T-cell (primary cell): Measurements from ENCODE around the gene SPINK1. TPM values are rescaled to one million over a fixed set of nuclear protein-coding genes. Genes with fewer than 3 reads are reported as not detected.

Experiments used
- ATAC-seq, 4 experiments: fragments of 200-7000 bp in 3 of 4; fragments of 150-1000 bp in 1 of 4; cut with Tn5 transposase; replicated peaks in 1 of 4; 1 replicate in 3 of 4; 2 replicates in 1 of 4; pipeline ENCODE4 v1.10.0; 2021; ENCODE audit warnings: moderate library complexity in 3 of 4, mild to moderate bottlenecking in 2 of 4, moderate number of reproducible peaks in 1 of 4
- CTCF ChIA-PET, 2 donors: fragments of 300-600 bp; sonication (Branson Sonifier 250); formaldehyde crosslinking; loops; one replicate each; lab custom pipeline; 2022; ENCODE audit warnings: antibody characterized with exemption in 2 of 2; lab: Charles Lee
- POLR2A ChIA-PET, 2 donors: fragments of 300-600 bp; sonication (Branson Sonifier 250); formaldehyde crosslinking; loops; one replicate each; lab custom pipeline; 2022; ENCODE audit warnings: antibody characterized with exemption in 2 of 2; lab: Charles Lee
- DNase-seq, 35 experiments: peaks; one replicate each; pipeline versions ENCODE4 v3.0.0 to v3.0.0-alpha.2; 2013 to 2023
- H3K27ac ChIP-seq: one replicate; pipeline ENCODE4 v1.5.1; 2013; ENCODE audit warnings: low read length
- H3K27me3 ChIP-seq, 2 experiments: replicated peaks in 1 of 2; 1 replicate in 1 of 2; 2 replicates in 1 of 2; pipeline versions ENCODE4 v1.6.1 to v1.7.0; 2013; ENCODE audit warnings: low read length in 1 of 2, mixed read lengths in 1 of 2; ENCODE audit not compliant: control insufficient read depth in 2 of 2, insufficient read depth in 2 of 2; ENCODE audit errors: extremely low read depth in 1 of 2
- H3K36me3 ChIP-seq, 2 donors: 1 replicate in 1 of 2; 2 replicates in 1 of 2; pipeline versions ENCODE4 v1.6.1 to v1.7.0; 2013; ENCODE audit warnings: low read length in 1 of 2; ENCODE audit not compliant: control insufficient read depth in 2 of 2, insufficient read depth in 1 of 2; ENCODE audit errors: extremely low read depth in 1 of 2
- H3K4me1 ChIP-seq, 2 experiments: 1 replicate in 1 of 2; 2 replicates in 1 of 2; pipeline versions ENCODE4 v1.6.1 to v1.7.0; 2013; ENCODE audit warnings: low read length in 2 of 2, mixed read lengths in 1 of 2; ENCODE audit not compliant: insufficient read depth in 2 of 2, control insufficient read depth in 1 of 2; ENCODE audit errors: extremely low read depth in 1 of 2
- H3K4me3 ChIP-seq, 2 donors: 1 replicate in 1 of 2; 2 replicates in 1 of 2; pipeline versions ENCODE4 v1.5.1 to v1.7.0; 2013; ENCODE audit warnings: mild to moderate bottlenecking in 2 of 2, low read length in 1 of 2, moderate library complexity in 1 of 2; ENCODE audit not compliant: control insufficient read depth in 1 of 2; ENCODE audit errors: extremely low read depth in 1 of 2
- H3K9me3 ChIP-seq: 2 replicates; pipeline ENCODE4 v1.7.0; 2013
- H3K27ac Mint-ChIP-seq, 2 donors: one replicate each; pipeline ENCODE4 v1.8.0; 2020 to 2021; ENCODE audit warnings: mild to moderate bottlenecking in 2 of 2, mixed read lengths in 2 of 2
- H3K27me3 Mint-ChIP-seq, 2 donors: one replicate each; pipeline ENCODE4 v1.8.0; 2021 to 2022; ENCODE audit warnings: mixed read lengths in 2 of 2
- H3K36me3 Mint-ChIP-seq: one replicate; pipeline ENCODE4 v1.8.0; 2021; ENCODE audit warnings: mixed read lengths
- H3K4me1 Mint-ChIP-seq, 3 donors: one replicate each; pipeline ENCODE4 v1.8.0; 2020 to 2022; ENCODE audit warnings: mixed read lengths in 3 of 3, mild to moderate bottlenecking in 1 of 3
- H3K4me3 Mint-ChIP-seq, 3 donors: one replicate each; pipeline ENCODE4 v1.8.0; 2020 to 2022; ENCODE audit warnings: mild to moderate bottlenecking in 3 of 3, mixed read lengths in 3 of 3, moderate library complexity in 3 of 3
- H3K9me3 Mint-ChIP-seq, 3 donors: one replicate each; pipeline ENCODE4 v1.8.0; 2020 to 2022; ENCODE audit warnings: mixed read lengths in 3 of 3
- WGBS: methylation state at CpG from one replicate; pipeline ENCODE4 v1.1.5; 2013; ENCODE audit warnings: missing lambda C conversion rate; ENCODE audit not compliant: insufficient coverage; 5-methylcytosine and 5-hydroxymethylcytosine counted together
- total RNA-seq, 35 experiments: library from RNA in 6 of 35; stranded (reverse) in 6 of 35; fragments of 120-200 nt in 1 of 35; gene quantifications; one replicate each; pipeline versions ENCODE4 v1.2.1 to v1.2.4 and lab custom pipeline; 2013 to 2026

The SPINK1 gene
- total RNA-seq, 5 donors from 2014 or later (not counting 1 experiment from before 2014, with no cell fraction given): 7.4 to 8.8 (median 8.8) TPM; not detected in 2

GRCh38 chr5:147855774-147856069, 24.3 kb upstream of the SPINK1 start:
- Histone ChIP-seq H3K4me1 (no peaks in the 10 kb centered on the region), H3K36me3 (no peaks in the 10 kb centered on the region), H3K27ac (no peak overlapping the region), H3K27me3 (peaks cover 0 to 2% of the 10 kb centered on the region in 2 experiments), H3K4me3 (no peak overlapping the region), H3K9me3 (no peaks in the 10 kb centered on the region)
- ChIA-PET CTCF (interaction anchor here in 1 of 2 donors (0.9 kb wide), 1 partner anchor 11 kb away, joined by 3 read pairs; no protein-coding TSS in a partner anchor), POLR2A (no interaction called here)
- ATAC-seq: no peak
- no peak for DNase-seq
- no peak overlapping the region for H3K27ac Mint-ChIP-seq
- 55% methylated on average over 2 of the region's 4 CpGs for WGBS
- H3K4me3 Mint-ChIP-seq: no peak overlapping the region
- peaks cover 0 to 3% (median 0%) of the 10 kb centered on the region in 3 donors for H3K4me1 Mint-ChIP-seq
- H3K9me3 Mint-ChIP-seq: no peaks in the 10 kb centered on the region
- H3K36me3 Mint-ChIP-seq: no peaks in the 10 kb centered on the region
- H3K27me3 Mint-ChIP-seq: peaks cover 0 to 9% of the 10 kb centered on the region in 2 donors

GRCh38 chr5:147854894-147855773, 23.7 kb upstream of the SPINK1 start:
- Mint-ChIP-seq H3K27ac (no peak overlapping the region), H3K9me3 (no peaks in the 10 kb centered on the region), H3K4me1 (peaks cover 0 to 3% (median 0%) of the 10 kb centered on the region in 3 donors), H3K4me3 (no peak overlapping the region), H3K36me3 (no peaks in the 10 kb centered on the region), H3K27me3 (peaks cover 0 to 9% of the 10 kb centered on the region in 2 donors)
- ChIA-PET CTCF (no interaction called here), POLR2A (no interaction called here)
- H3K9me3 ChIP-seq: no peaks in the 10 kb centered on the region
- peaks cover 0 to 2% of the 10 kb centered on the region in 2 experiments for H3K27me3 ChIP-seq
- DNase-seq (no peak), ATAC-seq (no peak)
- H3K27ac ChIP-seq: no peak overlapping the region
- H3K4me1 ChIP-seq: no peaks in the 10 kb centered on the region
- 79% methylated on average over 4 of the region's 11 CpGs for WGBS
- H3K36me3 ChIP-seq: no peaks in the 10 kb centered on the region
- H3K4me3 ChIP-seq: no peak overlapping the region

- H3K4me3 Mint-ChIP-seq: no peak overlapping the region
- no peak for DNase-seq
- H3K4me1 ChIP-seq: no peaks in the 10 kb centered on the region
- peaks cover 0 to 13% of the 10 kb centered on the region in 2 donors for H3K27me3 Mint-ChIP-seq
- ATAC-seq: no peak
- 76% methylated on average over 2 of the region's 3 CpGs for WGBS
- H3K9me3 ChIP-seq: no peaks in the 10 kb centered on the region
- H3K27ac Mint-ChIP-seq: no peak overlapping the region
- peaks cover 0 to 2% of the 10 kb centered on the region in 2 experiments for H3K27me3 ChIP-seq
- ChIA-PET CTCF (no interaction called here), POLR2A (no interaction called here)
- H3K27ac ChIP-seq: no peak overlapping the region
- H3K9me3 Mint-ChIP-seq: no peaks in the 10 kb centered on the region
- no peaks in the 10 kb centered on the region for H3K36me3 ChIP-seq
- peaks cover 0 to 3% (median 0%) of the 10 kb centered on the region in 3 donors for H3K4me1 Mint-ChIP-seq
- no peak overlapping the region for H3K4me3 ChIP-seq
- no peaks in the 10 kb centered on the region for H3K36me3 Mint-ChIP-seq
Measured at GRCh38 chr5:147854331-147854730, 22.9 kb upstream of the SPINK1 start.

GRCh38 chr5:147853372-147853987, 22.0 kb upstream of the SPINK1 start:
- ChIA-PET CTCF (no interaction called here), POLR2A (interaction anchor here in 1 of 2 donors (0.5 kb wide), 1 partner anchor 55 kb away, joined by 3 read pairs; no protein-coding TSS in a partner anchor)
- no peaks in the 10 kb centered on the region for H3K4me1 ChIP-seq
- no peak for ATAC-seq
- H3K4me3 ChIP-seq: no peak overlapping the region
- H3K36me3 Mint-ChIP-seq: no peaks in the 10 kb centered on the region
- H3K4me1 Mint-ChIP-seq: peaks cover 0 to 3% (median 0%) of the 10 kb centered on the region in 3 donors
- WGBS: 80% methylated on average over 1 of the region's 3 CpGs
- no peaks in the 10 kb centered on the region for H3K36me3 ChIP-seq
- no peaks in the 10 kb centered on the region for H3K9me3 Mint-ChIP-seq
- no peak overlapping the region for H3K27ac Mint-ChIP-seq
- H3K27me3 ChIP-seq: peaks cover 0 to 2% of the 10 kb centered on the region in 2 experiments
- peaks cover 0 to 14% of the 10 kb centered on the region in 2 donors for H3K27me3 Mint-ChIP-seq
- no peak overlapping the region for H3K4me3 Mint-ChIP-seq
- DNase-seq: no peak
- H3K9me3 ChIP-seq: no peaks in the 10 kb centered on the region
- H3K27ac ChIP-seq: no peak overlapping the region

GRCh38 chr5:147852365-147852764, 20.9 kb upstream of the SPINK1 start:
- peaks cover 0 to 2% of the 10 kb centered on the region in 2 experiments for H3K27me3 ChIP-seq
- ATAC-seq (no peak), DNase-seq (no peak)
- Mint-ChIP-seq H3K36me3 (no peaks in the 10 kb centered on the region), H3K9me3 (no peaks in the 10 kb centered on the region), H3K4me1 (no peaks in the 10 kb centered on the region), H3K27me3 (peaks cover 4 to 14% of the 10 kb centered on the region in 2 donors), H3K27ac (no peak overlapping the region), H3K4me3 (no peak overlapping the region)
- no peak overlapping the region for H3K27ac ChIP-seq
- ChIA-PET CTCF (no interaction called here), POLR2A (interaction anchor here in 1 of 2 donors (0.6 kb wide), 1 partner anchor 1636 kb away, joined by 3 read pairs; no protein-coding TSS in a partner anchor)
- 37% methylated on average over 2 of the region's 3 CpGs for WGBS
- no peaks in the 10 kb centered on the region for H3K9me3 ChIP-seq
- no peak overlapping the region for H3K4me3 ChIP-seq
- no peaks in the 10 kb centered on the region for H3K4me1 ChIP-seq
- no peaks in the 10 kb centered on the region for H3K36me3 ChIP-seq

GRCh38 chr5:147851578-147851977, 20.1 kb upstream of the SPINK1 start:
- Mint-ChIP-seq H3K9me3 (no peaks in the 10 kb centered on the region), H3K4me3 (no peak overlapping the region), H3K36me3 (no peaks in the 10 kb centered on the region), H3K27me3 (peaks cover 4 to 18% of the 10 kb centered on the region in 2 donors), H3K27ac (no peak overlapping the region), H3K4me1 (no peaks in the 10 kb centered on the region)
- ChIA-PET CTCF (no interaction called here), POLR2A (no interaction called here)
- peaks cover 0 to 2% of the 10 kb centered on the region in 2 experiments for H3K27me3 ChIP-seq
- WGBS: 79% methylated on average over 2 of the region's 3 CpGs
- H3K27ac ChIP-seq: no peak overlapping the region
- ATAC-seq (no peak), DNase-seq (no peak)
- no peaks in the 10 kb centered on the region for H3K9me3 ChIP-seq
- H3K4me3 ChIP-seq: no peak overlapping the region
- H3K36me3 ChIP-seq: no peaks in the 10 kb centered on the region
- H3K4me1 ChIP-seq: no peaks in the 10 kb centered on the region
